ENCODE results near the gene PCYT2. TPM values are rescaled to one million over a fixed set of nuclear protein-coding genes. Genes with fewer than 3 reads are reported as not detected.
"Not testable (repeated sequence)": the region's sequence is repeated elsewhere in the genome, so short reads cannot be mapped to it uniquely, and the experiment has no call there.

PCYT2 gene
- total RNA-seq, 1 donor from 2014 or later, result 24.5 TPM

GRCh38 chr17:81927152-81927652, 16.0 kb upstream of the PCYT2 start:
- DNase-seq, result no peak

GRCh38 chr17:81926451-81927151, 15.4 kb upstream of the PCYT2 start:
- no peak for DNase-seq

GRCh38 chr17:81925860-81926450, 14.8 kb upstream of the PCYT2 start:
- DNase-seq, result no peak

DNA sequence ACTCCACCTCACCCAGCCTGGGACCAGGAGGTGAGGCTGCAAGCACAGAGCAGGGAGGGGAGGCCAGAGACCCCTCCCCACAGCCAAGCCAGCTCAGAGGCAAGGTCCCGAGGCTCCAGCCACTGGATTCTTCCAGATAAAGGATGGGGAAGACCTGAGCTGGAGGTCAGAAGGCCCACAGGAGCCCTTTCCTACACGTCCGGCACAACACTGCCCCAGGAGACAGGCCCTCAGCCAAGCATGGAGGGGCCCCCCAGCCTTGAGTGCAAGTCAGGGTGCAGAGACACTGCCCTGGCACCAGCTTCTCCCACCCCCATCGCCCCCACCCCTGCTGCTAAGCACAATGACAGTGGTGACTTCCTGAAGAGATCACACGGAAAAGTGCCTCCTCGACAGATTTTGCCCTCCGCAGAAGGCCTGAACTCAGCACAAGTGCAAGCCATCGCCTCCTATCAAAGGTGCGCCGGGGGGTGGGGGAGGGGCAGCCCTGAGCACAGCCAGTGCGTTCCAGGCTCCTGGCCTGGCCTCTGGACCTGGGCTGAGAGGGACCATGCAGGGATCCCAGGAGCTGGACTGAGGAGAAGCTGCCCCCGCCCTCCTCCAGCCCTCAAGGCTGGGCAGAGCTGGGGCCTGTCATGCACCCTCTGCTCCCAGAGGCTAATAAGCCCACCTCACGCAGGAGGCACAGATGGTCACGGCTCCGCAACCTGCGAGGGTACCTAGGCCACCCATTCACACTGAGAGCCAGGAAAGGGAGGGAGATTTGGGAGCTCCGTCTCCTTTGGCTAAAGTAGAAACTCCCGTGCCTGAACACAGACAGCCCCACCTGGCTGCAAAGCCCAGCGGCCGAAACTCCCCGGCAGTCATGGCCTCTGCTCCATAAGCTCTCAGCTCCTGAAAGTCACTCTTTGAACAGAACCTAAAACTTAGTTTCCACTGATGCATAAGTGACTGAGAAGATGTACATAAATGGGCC, 13.6 kb upstream of the PCYT2 start:
- no peak for DNase-seq

GRCh38 chr17:81923302-81924260, 12.4 kb upstream of the PCYT2 start:
- peak; percentile 40 for DNase-seq

- DNase-seq, result no peak
Measured at GRCh38 chr17:81922566-81923301, 11.5 kb upstream of the PCYT2 start.

GRCh38 chr17:81921996-81922565, 10.9 kb upstream of the PCYT2 start:
- no peak for DNase-seq

- DNase-seq, result no peak
Measured at GRCh38 chr17:81921537-81921862, 10.3 kb upstream of the PCYT2 start.

GRCh38 chr17:81920612-81921536, 9.7 kb upstream of the PCYT2 start:
- DNase-seq, result no peak

DNA sequence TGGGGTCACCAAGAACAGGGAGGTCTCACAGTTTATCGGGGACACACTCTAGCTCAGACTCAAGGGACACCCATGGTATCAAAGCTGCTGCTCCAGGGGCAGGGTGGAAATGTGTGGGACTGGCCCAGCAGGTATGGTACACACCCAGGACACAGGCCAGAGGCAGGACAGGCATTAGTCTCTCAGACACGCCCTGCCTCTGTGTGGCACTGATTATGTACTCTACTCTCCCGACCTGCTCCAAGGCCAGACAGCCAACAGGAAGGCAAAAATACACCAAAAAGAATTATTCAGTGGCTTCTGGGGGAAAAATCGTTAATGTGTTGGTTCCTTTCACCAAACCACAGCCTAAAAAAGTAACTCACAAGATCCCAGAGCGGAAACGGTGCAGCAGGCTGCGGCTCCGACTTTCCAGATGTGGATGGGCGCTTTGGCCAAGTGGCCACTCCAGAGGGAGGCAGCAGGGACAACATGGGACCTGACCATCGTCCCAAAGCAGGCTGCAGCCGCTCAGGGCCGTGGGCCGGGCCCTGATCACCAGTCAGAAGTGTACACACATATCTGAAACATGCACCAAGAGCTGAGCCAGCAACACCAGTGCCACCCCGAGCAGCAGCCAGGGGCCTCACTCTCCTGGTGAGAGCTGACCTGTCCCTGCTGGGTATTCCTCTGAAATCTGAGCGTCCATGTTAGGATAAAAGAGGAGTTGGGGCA, 7.8 kb upstream of the PCYT2 start:
- no peak for DNase-seq

DNA sequence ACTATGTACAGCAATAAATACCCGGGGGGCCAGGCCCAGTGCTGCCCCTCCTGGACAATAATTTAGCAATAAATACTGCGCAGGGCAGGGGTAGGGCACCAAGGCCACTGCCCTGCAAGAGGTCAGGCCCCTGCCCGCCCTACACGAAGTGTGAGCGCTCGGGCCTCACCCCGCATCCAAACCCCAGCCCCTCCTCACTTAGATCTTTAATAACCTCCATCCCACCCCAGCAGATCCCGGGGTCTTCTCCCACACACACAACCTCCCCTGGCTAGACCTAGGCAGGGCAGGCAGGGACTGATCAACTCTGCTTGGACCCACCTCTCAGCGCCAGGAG, 7.1 kb upstream of the PCYT2 start:
- DNase-seq, result not testable (repeated sequence)

DNA sequence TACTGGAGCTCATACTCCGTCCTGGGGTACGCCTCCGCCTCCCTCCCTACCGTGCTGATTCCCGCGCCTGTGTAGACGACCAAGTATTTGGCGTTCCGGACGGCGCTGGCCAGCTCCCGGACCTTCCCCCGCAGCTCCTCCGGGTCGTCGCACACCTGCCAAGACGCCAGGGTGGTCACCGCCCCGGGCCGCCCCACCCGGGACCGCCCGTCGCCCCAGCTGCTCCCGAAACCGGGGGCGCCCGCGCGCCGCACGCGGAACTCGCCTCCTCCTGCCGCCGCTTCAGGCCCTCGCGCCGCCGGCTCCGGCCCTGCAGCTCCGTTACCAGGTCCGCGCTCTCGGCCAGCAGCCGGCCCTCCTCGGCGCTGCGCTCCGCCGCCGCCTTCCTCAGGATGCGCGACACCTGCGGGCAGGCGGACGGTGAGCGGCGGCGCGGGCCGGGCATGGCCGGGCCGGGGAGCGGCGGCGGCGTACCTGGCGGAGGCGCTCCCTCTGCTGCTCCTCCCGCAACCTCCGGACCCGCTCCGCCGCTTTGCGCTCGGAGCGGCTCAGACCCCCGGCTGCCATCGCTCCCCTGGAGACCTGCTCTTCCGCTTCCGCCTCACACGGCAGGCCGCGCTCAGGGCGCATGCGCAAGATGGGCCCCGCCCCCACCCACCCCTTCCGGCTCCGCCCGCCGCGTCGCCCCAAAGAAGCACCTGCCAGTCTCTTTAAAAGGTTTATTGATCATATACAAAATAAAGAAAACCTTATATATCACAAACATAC, 6.5 kb upstream of the PCYT2 start, which contains the start of gene SIRT7:
TSS of gene SIRT7 (minus strand) at position 612 of the 768 bp plus-strand sequence. CDS start at position 567, 45 bp downstream.
- DNase-seq, result peak; percentile 75

- no peak for DNase-seq
Measured at GRCh38 chr17:81916234-81917001, 5.2 kb upstream of the PCYT2 start.

DNA sequence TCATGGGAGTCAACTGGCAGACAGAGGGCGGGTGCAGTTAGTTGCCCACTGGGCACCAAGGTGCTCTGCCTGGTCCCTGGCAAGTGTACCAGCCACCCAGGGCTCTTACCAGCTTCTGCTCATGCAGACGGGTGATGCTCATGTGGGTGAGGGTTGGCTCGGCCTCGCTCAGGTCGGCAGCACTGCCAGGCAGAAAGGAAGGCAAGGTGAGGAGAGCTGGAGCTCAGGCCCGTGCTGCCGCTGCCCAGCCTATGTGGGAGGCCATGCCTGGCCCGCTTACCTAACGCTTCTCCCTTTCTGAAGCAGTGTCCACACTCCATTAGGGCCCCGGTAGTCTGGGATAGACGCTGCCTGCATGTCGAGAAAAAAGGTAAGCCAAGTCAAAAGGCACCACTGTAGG, 4.1 kb upstream of the PCYT2 start:
- no peak for DNase-seq

DNA sequence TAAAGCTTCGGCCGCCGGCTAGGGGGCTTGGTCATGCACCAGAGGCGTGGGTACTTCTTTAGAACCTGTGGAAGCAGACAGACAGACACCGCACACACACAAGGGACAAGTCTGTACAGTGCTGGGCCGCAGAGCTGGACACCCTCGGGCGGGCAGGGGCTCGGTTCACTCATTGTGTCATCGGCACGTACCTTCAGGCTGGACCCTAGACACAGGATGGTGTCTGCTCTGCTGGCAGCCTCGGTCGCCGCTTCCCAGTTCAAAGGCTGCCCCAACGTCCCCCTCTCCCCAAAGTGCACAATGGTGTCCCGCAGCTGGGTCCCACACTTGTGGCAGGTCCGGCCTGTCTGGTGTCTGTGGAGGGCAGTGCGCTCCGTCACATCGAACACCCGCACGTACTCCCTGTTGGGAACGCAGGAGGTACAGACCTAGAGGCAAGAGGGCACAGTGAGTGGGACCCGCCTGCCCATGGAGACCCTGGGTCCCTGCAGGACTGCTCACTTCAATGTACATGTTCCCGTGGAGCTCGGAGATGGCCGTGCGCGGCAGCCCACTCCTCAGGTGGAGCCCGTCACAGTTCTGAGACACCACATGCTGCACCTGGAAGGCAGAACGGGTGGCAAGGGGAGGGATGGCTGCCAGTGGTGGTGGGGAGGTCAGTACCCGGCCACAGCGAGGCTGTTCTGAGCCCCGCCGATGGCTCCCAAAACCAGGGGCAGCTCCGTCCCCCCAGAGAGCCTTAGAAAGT, 3.1 kb upstream of the PCYT2 start:
- DNase-seq, result no peak

GRCh38 chr17:81913394-81914102, 2.3 kb upstream of the PCYT2 start:
- DNase-seq, result no peak

Measured in occipital lobe (tissue), 2 donors.